OCI-LY1 (cell line): ENCODE measurements around the gene PTPRR.

Experiments used
- H2AFZ ChIP-seq: fragments of 200-600 bp; sonication (generic), shearing (Covaris generic); 2 replicates; pipeline ENCODE4 v1.6.0; 2014; ENCODE audit warnings: antibody characterized with exemption, mild to moderate bottlenecking, low read length
- H3F3A ChIP-seq: fragments of 200-600 bp; sonication (generic), shearing (Covaris generic); 2 replicates; pipeline ENCODE4 v1.6.0; 2014; ENCODE audit warnings: mild to moderate bottlenecking, antibody characterized with exemption, low read length, moderate library complexity; ENCODE audit not compliant: insufficient read depth
- H3K27ac ChIP-seq: fragments of 200-600 bp; sonication (generic); 2 replicates; pipeline ENCODE4 v1.5.1; 2014; ENCODE audit warnings: low read length, mixed run types, mild to moderate bottlenecking, low read depth; ENCODE audit not compliant: poor library complexity, severe bottlenecking
- H3K27me3 ChIP-seq: fragments of 200-600 bp; sonication (generic); 2 replicates; pipeline ENCODE4 v1.6.0; 2014; ENCODE audit warnings: antibody characterized with exemption, mild to moderate bottlenecking, low read length, moderate library complexity; ENCODE audit not compliant: insufficient read depth
- H3K36me3 ChIP-seq: fragments of 200-600 bp; sonication (generic); 2 replicates; pipeline ENCODE4 v1.6.1; 2014; ENCODE audit warnings: mild to moderate bottlenecking, antibody characterized with exemption, low read length, moderate library complexity, mixed read lengths; ENCODE audit not compliant: insufficient read depth
- H3K4me1 ChIP-seq: fragments of 200-600 bp; sonication (generic); 2 replicates; pipeline ENCODE4 v1.5.1; 2014; ENCODE audit warnings: mild to moderate bottlenecking, low read length, moderate library complexity; ENCODE audit not compliant: insufficient read depth, severe bottlenecking
- H3K4me2 ChIP-seq: fragments of 200-600 bp; sonication (generic), shearing (Covaris generic); 2 replicates; pipeline ENCODE4 v1.6.1; 2014; ENCODE audit warnings: low read length
- H3K4me3 ChIP-seq: fragments of 200-600 bp; sonication (generic); 2 replicates; pipeline ENCODE4 v1.5.1; 2014; ENCODE audit warnings: low read length, low read depth, mild to moderate bottlenecking, mixed read lengths; ENCODE audit not compliant: poor library complexity, severe bottlenecking
- H3K79me2 ChIP-seq: fragments of 200-600 bp; shearing (Covaris generic); 2 replicates; pipeline ENCODE4 v1.6.1; 2016; ENCODE audit warnings: mixed run types, low read length, mixed read lengths; ENCODE audit not compliant: insufficient read depth
- H3K9ac ChIP-seq: fragments of 200-600 bp; sonication (generic), shearing (Covaris generic); 2 replicates; pipeline ENCODE4 v1.6.1; 2014; ENCODE audit warnings: mild to moderate bottlenecking, low read length, mixed read lengths
- H3K9me2 ChIP-seq: fragments of 200-600 bp; sonication (generic), shearing (Covaris generic); 2 replicates; pipeline ENCODE4 v1.6.1; 2014; ENCODE audit warnings: low read depth, mild to moderate bottlenecking, low read length, mixed read lengths
- H3K9me3 ChIP-seq: fragments of 200-600 bp; shearing (Covaris generic); 2 replicates; pipeline ENCODE4 v1.6.1; 2014; ENCODE audit warnings: low read length, mixed read lengths
- H4K20me1 ChIP-seq: fragments of 200-600 bp; sonication (generic), shearing (Covaris generic); 2 replicates; pipeline ENCODE4 v1.6.0; 2016; ENCODE audit warnings: mild to moderate bottlenecking, low read length; ENCODE audit not compliant: insufficient read depth
- EZH2 ChIP-seq: fragments of 200-600 bp; sonication (generic), shearing (Covaris generic); IDR thresholded peaks from 2 replicates; pipeline ENCODE4 v1.8.0; 2017; ENCODE audit warnings: borderline replicate concordance, mixed run types, mild to moderate bottlenecking, antibody characterized with exemption, low read length, moderate library complexity, mixed read lengths
- TF ChIP-seq, protein P1 (sequence below): fragments of 200-600 bp; sonication (generic), shearing (Covaris generic); IDR thresholded peaks from 2 replicates; pipeline ENCODE4 v1.5.1; 2017; ENCODE audit warnings: mild to moderate bottlenecking, antibody characterized with exemption, low read length, moderate library complexity, mixed read lengths

The PTPRR gene

DNA sequence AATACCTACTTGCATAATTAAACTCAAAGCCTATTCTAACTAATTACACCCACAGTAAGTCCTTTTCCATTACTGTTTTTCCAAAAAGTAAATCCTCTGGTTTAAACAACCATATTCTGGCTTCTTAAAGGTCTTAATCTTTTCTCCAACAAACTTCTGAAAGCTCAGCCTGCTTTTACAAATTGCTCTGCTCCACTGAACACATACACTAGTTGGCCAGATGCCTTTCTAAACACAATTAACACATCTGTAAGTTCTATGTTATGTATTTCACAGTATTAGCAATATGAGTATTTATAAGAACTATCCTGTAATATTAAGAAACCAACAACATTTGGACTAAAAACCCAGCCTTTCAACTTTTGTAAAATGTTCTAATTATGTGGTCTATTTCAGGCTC, 313.4 kb downstream of the PTPRR start:
- Histone ChIP-seq H3K27ac (no peak overlapping the region), H2AFZ (no peak overlapping the region)
- TF ChIP-seq EZH2, result no peak
- TF ChIP-seq, protein P1, sequence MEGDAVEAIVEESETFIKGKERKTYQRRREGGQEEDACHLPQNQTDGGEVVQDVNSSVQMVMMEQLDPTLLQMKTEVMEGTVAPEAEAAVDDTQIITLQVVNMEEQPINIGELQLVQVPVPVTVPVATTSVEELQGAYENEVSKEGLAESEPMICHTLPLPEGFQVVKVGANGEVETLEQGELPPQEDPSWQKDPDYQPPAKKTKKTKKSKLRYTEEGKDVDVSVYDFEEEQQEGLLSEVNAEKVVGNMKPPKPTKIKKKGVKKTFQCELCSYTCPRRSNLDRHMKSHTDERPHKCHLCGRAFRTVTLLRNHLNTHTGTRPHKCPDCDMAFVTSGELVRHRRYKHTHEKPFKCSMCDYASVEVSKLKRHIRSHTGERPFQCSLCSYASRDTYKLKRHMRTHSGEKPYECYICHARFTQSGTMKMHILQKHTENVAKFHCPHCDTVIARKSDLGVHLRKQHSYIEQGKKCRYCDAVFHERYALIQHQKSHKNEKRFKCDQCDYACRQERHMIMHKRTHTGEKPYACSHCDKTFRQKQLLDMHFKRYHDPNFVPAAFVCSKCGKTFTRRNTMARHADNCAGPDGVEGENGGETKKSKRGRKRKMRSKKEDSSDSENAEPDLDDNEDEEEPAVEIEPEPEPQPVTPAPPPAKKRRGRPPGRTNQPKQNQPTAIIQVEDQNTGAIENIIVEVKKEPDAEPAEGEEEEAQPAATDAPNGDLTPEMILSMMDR, result no peak

DNA sequence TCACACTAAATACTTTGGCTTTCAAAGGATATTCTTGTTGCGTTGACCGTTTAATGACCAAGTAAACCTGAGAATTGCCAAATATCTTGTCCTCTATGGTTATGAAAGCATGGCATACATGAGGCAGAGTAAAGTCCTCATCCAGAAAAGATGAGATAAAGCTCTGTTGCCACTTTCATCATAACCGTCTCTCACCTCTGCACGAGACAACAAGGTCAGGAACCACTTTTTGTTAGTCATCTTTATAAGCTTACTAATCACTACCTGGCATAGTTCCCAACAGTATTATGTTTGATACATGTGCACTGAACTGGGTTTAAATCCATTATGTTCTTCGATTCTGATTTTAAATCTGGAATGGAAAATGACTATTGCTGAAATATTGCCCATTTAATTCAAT, 314.6 kb downstream of the PTPRR start:
- TF ChIP-seq, protein P1, result no peak
- no peak for TF ChIP-seq EZH2
- Histone ChIP-seq H3K9ac (no peak overlapping the region), H3K9me2 (no peaks in the 10 kb centered on the region), H3K4me1 (no peaks in the 10 kb centered on the region), H3K4me2 (no peak overlapping the region), H2AFZ (no peak overlapping the region), H3K27me3 (peaks cover 3% of the 10 kb centered on the region; the same call in 1 of the 2 replicates), H3F3A (no peaks in the 10 kb centered on the region), H3K4me3 (no peak overlapping the region), H3K36me3 (no peaks in the 10 kb centered on the region), H3K9me3 (no peaks in the 10 kb centered on the region; the same call in 1 of the 2 replicates), H4K20me1 (no peaks in the 10 kb centered on the region), H3K79me2 (no peaks in the 10 kb centered on the region), H3K27ac (no peak overlapping the region)

More for the DNA sequence above, 313.4 kb downstream of the PTPRR start:
- H3K4me1 ChIP-seq, result no peaks in the 10 kb centered on the region
- no peaks in the 10 kb centered on the region for H4K20me1 ChIP-seq
- H3K79me2 ChIP-seq, result no peaks in the 10 kb centered on the region
- H3K9me3 ChIP-seq, result no peaks in the 10 kb centered on the region; the same call in 1 of the 2 replicates
- no peaks in the 10 kb centered on the region for H3K9me2 ChIP-seq
- H3K27me3 ChIP-seq, result peaks cover 3% of the 10 kb centered on the region
- no peak overlapping the region for H3K4me2 ChIP-seq
- H3K36me3 ChIP-seq, result no peaks in the 10 kb centered on the region
- no peak overlapping the region for H3K9ac ChIP-seq
- H3F3A ChIP-seq, result no peaks in the 10 kb centered on the region
- H3K4me3 ChIP-seq, result no peak overlapping the region

GRCh38 chr12:70604662-70605061, 315.9 kb downstream of the PTPRR start:
- H3K4me2 ChIP-seq, result no peak overlapping the region
- H3K4me3 ChIP-seq, result no peak overlapping the region
- no peak overlapping the region for H2AFZ ChIP-seq
- no peaks in the 10 kb centered on the region for H3K36me3 ChIP-seq
- no peaks in the 10 kb centered on the region for H3K4me1 ChIP-seq
- no peaks in the 10 kb centered on the region for H3K9me2 ChIP-seq
- H4K20me1 ChIP-seq, result no peaks in the 10 kb centered on the region
- TF ChIP-seq, protein P1, result no peak
- no peak for TF ChIP-seq EZH2
- peaks cover 3% of the 10 kb centered on the region; the same call in 1 of the 2 replicates for H3K27me3 ChIP-seq
- no peak overlapping the region for H3K27ac ChIP-seq
- H3K9me3 ChIP-seq, result no peaks in the 10 kb centered on the region; the same call in 1 of the 2 replicates
- H3F3A ChIP-seq, result no peaks in the 10 kb centered on the region
- H3K79me2 ChIP-seq, result no peaks in the 10 kb centered on the region
- no peak overlapping the region for H3K9ac ChIP-seq
